GM23338 (cell line): ENCODE results near the gene UVRAG. TPM values are rescaled to one million over a fixed set of nuclear protein-coding genes. Genes with fewer than 3 reads are reported as not detected.

ENCODE experiments used
- ATAC-seq: fragments of 200-7000 bp; cut with Tn5 transposase; 3 replicates; pipeline ENCODE4 v1.9.1; 2020
- DNase-seq: peaks from one replicate; pipeline ENCODE4 v3.0.0-alpha.2; 2015; ENCODE audit warnings: low spot score
- H2AFZ ChIP-seq: fragments of 200-600 bp; sonication (generic); 2 replicates; pipeline ENCODE4 v1.8.0; 2016; ENCODE audit warnings: antibody characterized with exemption, mild to moderate bottlenecking, moderate library complexity
- H3F3A ChIP-seq: fragments of 200-600 bp; sonication (generic); replicated peaks from 2 replicates; pipeline ENCODE4 v1.8.0; 2017; ENCODE audit warnings: antibody characterized with exemption, mixed run types, low read depth
- H3K27ac ChIP-seq: fragments of 200-600 bp; sonication (generic); 2 replicates; pipeline ENCODE4 v1.6.1; 2016; ENCODE audit warnings: low read depth
- H3K27me3 ChIP-seq: fragments of 200-600 bp; sonication (generic); 2 replicates; pipeline ENCODE4 v1.8.0; 2016; ENCODE audit warnings: mild to moderate bottlenecking, mixed run types, moderate library complexity; ENCODE audit not compliant: insufficient read depth
- H3K36me3 ChIP-seq: fragments of 200-600 bp; sonication (generic); 2 replicates; pipeline ENCODE4 v1.8.0; 2016; ENCODE audit warnings: mild to moderate bottlenecking; ENCODE audit not compliant: insufficient read depth
- H3K4me1 ChIP-seq: fragments of 200-600 bp; sonication (generic); 2 replicates; pipeline ENCODE4 v1.8.0; 2016; ENCODE audit warnings: mild to moderate bottlenecking, moderate library complexity; ENCODE audit not compliant: insufficient read depth
- H3K4me2 ChIP-seq: fragments of 200-600 bp; sonication (generic); 2 replicates; pipeline ENCODE4 v1.7.1; 2017; ENCODE audit warnings: mixed run types
- H3K4me3 ChIP-seq: fragments of 200-600 bp; sonication (generic); 2 replicates; pipeline ENCODE4 v1.6.1; 2016; ENCODE audit warnings: mixed run types
- H3K79me2 ChIP-seq: fragments of 200-600 bp; sonication (generic); replicated peaks from 2 replicates; pipeline ENCODE4 v1.8.0; 2017; ENCODE audit warnings: mild to moderate bottlenecking; ENCODE audit not compliant: insufficient read depth
- H3K9me2 ChIP-seq: fragments of 200-600 bp; sonication (generic); 2 replicates; pipeline ENCODE4 v1.8.0; 2017; ENCODE audit not compliant: insufficient read depth
- H4K20me1 ChIP-seq: fragments of 200-600 bp; sonication (generic); replicated peaks from 2 replicates; pipeline ENCODE4 v1.8.0; 2017; ENCODE audit warnings: mild to moderate bottlenecking; ENCODE audit not compliant: insufficient read depth
- H3K27ac Mint-ChIP-seq: 2 replicates; pipeline ENCODE4 v1.8.0; 2020; ENCODE audit warnings: inconsistent platforms, mild to moderate bottlenecking, moderate library complexity, mixed read lengths
- H3K27me3 Mint-ChIP-seq: 3 replicates; pipeline ENCODE4 v1.8.0; 2022; ENCODE audit warnings: low read depth, mild to moderate bottlenecking, moderate library complexity, mixed read lengths, inconsistent platforms; ENCODE audit not compliant: insufficient read depth, poor library complexity
- H3K36me3 Mint-ChIP-seq: 3 replicates; pipeline ENCODE4 v1.8.0; 2021; ENCODE audit warnings: low read depth, mild to moderate bottlenecking, inconsistent platforms, moderate library complexity, mixed read lengths
- H3K4me1 Mint-ChIP-seq: 3 replicates; pipeline ENCODE4 v1.8.0; 2020; ENCODE audit warnings: mild to moderate bottlenecking, inconsistent platforms, mixed read lengths
- H3K4me3 Mint-ChIP-seq: 3 replicates; pipeline ENCODE4 v1.8.0; 2021; ENCODE audit warnings: moderate library complexity, mild to moderate bottlenecking, inconsistent platforms, mixed read lengths
- H3K9me3 Mint-ChIP-seq: 3 replicates; pipeline ENCODE4 v1.8.0; 2020; ENCODE audit warnings: moderate library complexity, mild to moderate bottlenecking, inconsistent platforms, mixed read lengths
- CREB1 ChIP-seq: fragments of 250-450 bp; sonication (Bioruptor Pico); IDR thresholded peaks from 2 replicates; pipeline ENCODE4 v1.5.0; 2020; ENCODE audit warnings: low read depth, mild to moderate bottlenecking, moderate library complexity
- STAT1 ChIP-seq: IDR thresholded peaks from one replicate; pipeline ENCODE4 v1.6.1; 2016; ENCODE audit warnings: antibody characterized with exemption; ENCODE audit not compliant: unreplicated experiment
- ZNF331 ChIP-seq: fragments of 250-450 bp; sonication (Bioruptor Pico); IDR thresholded peaks from 2 replicates; pipeline ENCODE4 v1.5.0; 2020; ENCODE audit warnings: low read depth, mild to moderate bottlenecking, moderate library complexity
- ZNF462 ChIP-seq: fragments of 250-450 bp; sonication (Bioruptor Pico); IDR thresholded peaks from 2 replicates; pipeline ENCODE4 v1.5.0; 2020; ENCODE audit warnings: mild to moderate bottlenecking, moderate library complexity
- polyA plus RNA-seq: library from polyadenylated mRNA; unstranded; fragments of >200 nt; fragmentation: Nextera tagmentation; extraction: Ambion mirVana; gene quantifications from 2 replicates; pipeline ENCODE4 v1.2.1, GENCODE V29; 2016
- total RNA-seq: library from RNA; depleted of rRNA; stranded (reverse); fragments of >200 nt; shearing (Covaris generic); gene quantifications from 2 replicates; pipeline ENCODE4 v1.2.3, GENCODE V29; 2014

Gene UVRAG
- total and polyA plus RNA-seq, 2 experiments from 2014 or later = 15.3 to 17.4 TPM

DNA sequence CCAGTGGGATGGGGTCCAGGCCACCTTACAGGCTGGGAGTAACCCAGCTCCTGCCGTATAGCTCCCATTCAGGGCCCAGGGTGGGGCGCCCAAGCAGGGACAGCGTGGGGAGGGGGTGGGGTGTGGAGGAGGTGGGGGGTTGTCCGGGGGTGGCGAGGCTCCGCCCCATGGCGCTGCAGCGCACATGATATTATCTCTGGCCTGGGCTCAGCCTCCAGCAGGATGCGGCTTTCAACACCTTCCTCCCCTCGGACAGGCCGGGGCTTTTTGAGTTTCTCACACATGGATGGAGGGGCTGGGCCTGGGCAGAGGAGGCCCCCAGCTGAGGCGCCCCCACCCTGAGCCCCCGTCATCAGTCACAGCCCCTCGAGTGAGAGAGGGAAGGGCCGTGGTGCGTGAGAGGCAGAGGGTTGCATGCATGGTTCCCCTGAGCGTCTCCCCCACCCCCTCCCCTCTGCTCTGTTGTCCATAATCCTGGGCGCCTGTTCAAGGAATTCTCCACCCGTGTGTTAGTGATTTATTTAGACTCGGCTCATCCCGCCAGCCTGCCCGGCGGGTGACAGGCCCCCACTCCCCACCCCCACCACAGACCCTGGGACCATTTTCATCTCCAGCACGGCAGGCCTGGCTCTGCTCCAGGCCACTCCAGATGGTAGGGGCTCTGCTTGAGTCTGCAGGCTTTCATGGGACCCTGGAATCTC, 346.4 kb downstream of the UVRAG start (continued):
- TF ChIP-seq ZNF462 (CRISPR knock-in tag) = no peak
- TF ChIP-seq CREB1 (CRISPR knock-in tag) = no peak
- no peak for TF ChIP-seq ZNF331 (CRISPR knock-in tag)

DNA sequence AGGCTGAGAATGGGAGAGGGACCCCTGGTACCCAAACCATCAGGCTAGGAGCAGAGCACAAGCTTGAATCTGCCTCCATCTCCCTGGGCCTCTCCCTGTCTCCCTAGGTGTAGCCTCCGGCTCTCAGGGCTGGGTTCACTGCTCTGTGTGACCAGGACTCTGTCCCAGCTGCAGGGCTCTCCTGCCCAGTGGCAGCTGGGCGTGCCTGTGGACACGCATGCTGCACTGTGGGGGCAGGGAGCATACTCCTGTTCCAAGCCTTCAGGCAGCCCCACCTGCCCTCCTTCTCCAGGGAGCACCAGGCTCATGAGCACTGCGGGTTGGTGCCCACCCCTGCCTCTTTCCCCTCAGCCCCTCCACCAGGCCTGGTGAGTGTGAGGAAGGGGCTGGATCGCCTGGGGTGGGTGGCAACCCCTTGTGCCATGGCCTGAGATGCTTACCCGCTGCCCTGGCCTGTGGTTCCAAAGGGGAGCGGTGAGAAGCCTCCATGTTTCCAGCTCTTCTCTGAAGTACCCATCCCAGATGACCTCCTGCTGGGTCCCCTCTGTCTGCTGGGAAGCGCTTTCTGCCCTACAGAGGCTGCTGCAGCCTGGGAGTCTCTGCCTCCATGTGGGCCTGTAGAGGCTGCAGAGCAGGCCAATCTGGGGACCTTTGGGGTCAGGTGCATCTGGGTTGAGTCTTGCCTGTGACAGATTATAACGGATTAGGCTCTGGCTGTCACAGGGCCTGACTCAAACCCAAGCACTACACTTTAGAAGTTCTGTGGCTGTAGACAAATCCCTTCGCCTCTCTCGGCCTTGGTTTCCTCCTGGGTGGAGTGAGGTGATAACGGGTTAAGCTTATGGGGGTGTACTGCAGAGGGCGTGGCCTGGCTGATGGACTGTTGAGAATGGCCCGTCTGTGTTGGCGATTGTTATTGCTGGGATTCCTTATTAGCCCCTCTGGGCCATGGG, 347.6 kb downstream of the UVRAG start:
- Histone ChIP-seq H2AFZ (no peak overlapping the region), H3K9me2 (no peaks in the 10 kb centered on the region), H4K20me1 (no peaks in the 10 kb centered on the region), H3K27me3 (peaks cover 5% of the 10 kb centered on the region; the same call in 1 of the 2 replicates), H3K36me3 (no peaks in the 10 kb centered on the region), H3K4me2 (no peak overlapping the region), H3F3A (no peaks in the 10 kb centered on the region), H3K27ac (no peak overlapping the region), H3K79me2 (no peaks in the 10 kb centered on the region), H3K4me1 (no peaks in the 10 kb centered on the region), H3K4me3 (no peak overlapping the region)
- Mint-ChIP-seq H3K27me3 (peaks cover 28% of the 10 kb centered on the region), H3K9me3 (no peaks in the 10 kb centered on the region), H3K4me1 (0 out of 3 replicates have a peak, but pooled peaks cover 3% of the 10 kb centered on the region), H3K27ac (no peak overlapping the region), H3K36me3 (no peaks in the 10 kb centered on the region), H3K4me3 (no peak overlapping the region)
- ATAC-seq (no peak), DNase-seq (no peak)
- TF ChIP-seq ZNF462 (CRISPR knock-in tag) = no peak
- no peak for TF ChIP-seq ZNF331 (CRISPR knock-in tag)
- TF ChIP-seq CREB1 (CRISPR knock-in tag) = no peak
- TF ChIP-seq STAT1 = no peak
